K562 (cell line): ENCODE measurements around the gene OSBPL7. TPM values are rescaled to one million over a fixed set of nuclear protein-coding genes. Genes with fewer than 3 reads are reported as not detected.

Experiments
- FOXK2 ChIP-seq, 2 experiments: fragments of 450-650 bp; IDR thresholded peaks in 1 of 2; conservative IDR thresholded peaks in 1 of 2; 2 replicates each; pipeline ENCODE4 v1.6.1; 2016; ENCODE audit warnings: low read depth in 2 of 2, mild to moderate bottlenecking in 1 of 2
- HIVEP1 ChIP-seq: fragments of 250-450 bp; sonication (Bioruptor Pico); IDR thresholded peaks from 2 replicates; pipeline ENCODE4 v1.4.0; 2020; ENCODE audit warnings: mild to moderate bottlenecking
- MYC ChIP-seq, 2 experiments: fragments of 250-450 bp in 1 of 2; sonication (Bioruptor Pico) in 1 of 2; IDR thresholded peaks; 2 replicates each; pipeline versions ENCODE4 v1.5.1 to v1.6.1; 2012 to 2021; ENCODE audit warnings: low read depth in 2 of 2, borderline replicate concordance in 1 of 2, improper control_type of control experiment in 1 of 2, low read length in 1 of 2, mild to moderate bottlenecking in 1 of 2, moderate library complexity in 1 of 2
- NRF1 ChIP-seq, 2 experiments: fragments of 450-650 bp; IDR thresholded peaks in 1 of 2; conservative IDR thresholded peaks in 1 of 2; 2 replicates each; pipeline ENCODE4 v1.6.1; 2014; ENCODE audit warnings: mild to moderate bottlenecking in 2 of 2
- PBX2 ChIP-seq, 2 experiments: IDR thresholded peaks in 1 of 2; conservative IDR thresholded peaks in 1 of 2; 2 replicates each; pipeline ENCODE4 v1.6.1; 2016; ENCODE audit warnings: low read depth in 2 of 2, mild to moderate bottlenecking in 1 of 2, missing compliant biosample characterization in 1 of 2, missing genetic modification characterization in 1 of 2, moderate library complexity in 1 of 2
- PHF8 ChIP-seq: fragments of 200-600 bp; sonication (generic); IDR thresholded peaks from 2 replicates; pipeline ENCODE4 v1.6.1; 2012; ENCODE audit warnings: mixed run types, mild to moderate bottlenecking, inconsistent platforms, low read length, moderate library complexity, borderline replicate concordance
- POLR2A ChIP-seq: fragments of 450-650 bp; conservative IDR thresholded peaks from 2 replicates; pipeline ENCODE4 v1.6.1; 2016
- POLR2AphosphoS5 ChIP-seq: IDR thresholded peaks from 2 replicates; pipeline ENCODE4 v1.6.1; 2011; ENCODE audit warnings: mild to moderate bottlenecking, low read depth, low read length, moderate library complexity; ENCODE audit not compliant: control insufficient read depth, insufficient read depth
- RB1 ChIP-seq: fragments of 450-650 bp; IDR thresholded peaks from 2 replicates; pipeline ENCODE4 v1.6.1; 2017; ENCODE audit warnings: low read depth, mild to moderate bottlenecking
- SIN3A ChIP-seq, 2 experiments: fragments of 150-350 bp in 1 of 2; IDR thresholded peaks; 2 replicates each; pipeline ENCODE4 v1.6.1; 2011 to 2016; ENCODE audit warnings: borderline replicate concordance in 2 of 2, low read depth in 2 of 2, low read length in 2 of 2, mild to moderate bottlenecking in 2 of 2, moderate library complexity in 2 of 2; ENCODE audit not compliant: control insufficient read depth in 1 of 2
- SUPT5H ChIP-seq: fragments of 450-650 bp; IDR thresholded peaks from 2 replicates; pipeline ENCODE4 v1.6.1; 2016
- TARDBP ChIP-seq: fragments of 450-650 bp; IDR thresholded peaks from 2 replicates; pipeline ENCODE4 v1.6.1; 2016
- UBTF ChIP-seq, 2 experiments: IDR thresholded peaks; 2 replicates each; pipeline ENCODE4 v1.6.1; 2012; ENCODE audit warnings: improper control_type of control experiment in 2 of 2, low read depth in 2 of 2, low read length in 2 of 2, borderline replicate concordance in 1 of 2
- ZNF12 ChIP-seq: sonication (generic); formaldehyde crosslinking; IDR thresholded peaks from 2 replicates; pipeline ENCODE4 v1.4.0; 2020; ENCODE audit warnings: mild to moderate bottlenecking, missing genetic modification reagents
- ZNF449 ChIP-seq: fragments of 250-450 bp; sonication (Bioruptor Pico); IDR thresholded peaks from 2 replicates; pipeline ENCODE4 v1.8.0; 2022; ENCODE audit warnings: moderate library complexity, mild to moderate bottlenecking, inconsistent platforms
- polyA plus RNA-seq, 8 experiments: library from polyadenylated mRNA; depleted of rRNA in 4 of 8; stranded (reverse) in 5 of 8; unstranded in 3 of 8; fragments of >200 nt; fragmentation: Nextera tagmentation in 2 of 8; fragmentation: Illumina TruSeq in 1 of 8; extraction: Ambion mirVana in 2 of 8; extraction: Trizol in 1 of 8; gene quantifications; 2 replicates each; pipeline versions ENCODE4 v1.2.1 to v1.2.3, GENCODE V29; 2011 to 2014; ENCODE audit warnings: inconsistent platforms in 1 of 8, missing spikeins in 1 of 8
- total RNA-seq, 7 experiments: library from RNA; depleted of rRNA in 6 of 7; stranded (reverse); fragments of >200 nt in 6 of 7; fragmentation: Illumina TruSeq in 2 of 7; extraction: Trizol in 2 of 7; gene quantifications; 2 replicates each; pipeline versions ENCODE4 v1.2.1 to v1.2.3, GENCODE V29; 2011 to 2021; ENCODE audit warnings: low replicate concordance in 1 of 7

Gene OSBPL7
- total and polyA plus RNA-seq, 9 of the 15 experiments (the other 6 are each of a cell fraction or from before 2014, with no cell fraction given), result 0.32 to 11.9 (median 5.8) TPM

GRCh38 chr17:47821424-47822391 lies at the start of gene OSBPL7 (continued):
- TF ChIP-seq PBX2 (CRISPR knock-in tag; IDR thresholded peaks at IDR 0.05; ENCODE audit: low read depth) (no peak), PBX2 (tag; conservative IDR thresholded peaks at IDR 0.05; ENCODE audit: low read depth) (no peak), RB1 (peak; percentile 84; the same call in 1 of the 2 replicates), NRF1 (conservative IDR thresholded peaks at IDR 0.05 in 1 of 2, IDR thresholded peaks at IDR 0.05 in 1 of 2) (peak; percentile 73 to 80), POLR2A (peak; percentile 80), MYC (IDR thresholded peaks at IDR 0.05; ENCODE audit: low read depth, low read length) (peak; percentile 34; the same call in 1 of the 2 replicates), MYC (CRISPR knock-in tag; IDR thresholded peaks at IDR 0.05; ENCODE audit: borderline replicate concordance, low read depth) (no peak), HIVEP1 (no peak), TARDBP (no peak), FOXK2 (conservative IDR thresholded peaks at IDR 0.05 in 1 of 2, IDR thresholded peaks at IDR 0.05 in 1 of 2; ENCODE audit: low read depth in 2 of 2) (peak in 1 of 2 experiments; percentile 29; a peak in 1 of 4 replicates), SUPT5H (peak; percentile 74), POLR2AphosphoS5 (peak; percentile 76), PHF8 (peak; percentile 72; the same call in 1 of the 2 replicates), ZNF449 (CRISPR knock-in tag) (no peak), SIN3A (IDR thresholded peaks at IDR 0.05; ENCODE audit: borderline replicate concordance in 2 of 2, control insufficient read depth in 1 of 2, low read depth in 2 of 2, low read length in 2 of 2) (peak; percentile 82 to 96; a peak in 3 of 4 replicates), ZNF12 (CRISPR knock-in tag) (peak; percentile 47; the same call in 1 of the 2 replicates), UBTF (IDR thresholded peaks at IDR 0.05; ENCODE audit: borderline replicate concordance in 1 of 2, low read depth in 2 of 2, low read length in 2 of 2) (peak in 1 of 2 experiments; percentile 59; a peak in 1 of 4 replicates)
